ENCODE results near the gene AP3M1. TPM values are rescaled to one million over a fixed set of nuclear protein-coding genes. Genes with fewer than 3 reads are reported as not detected.
A peak's percentile ranks its signal among the peaks of the same experiment; 100 is the strongest.

AP3M1 gene
- total and polyA plus RNA-seq, 7 experiments from 2014 or later = 21.8 to 49.3 (median 31.3) TPM

GRCh38 chr10:74114041-74114448 lies 36.6 kb downstream of the AP3M1 start:
- intact Hi-C loops (cut with micrococcal nuclease) = no loop called here
- Histone ChIP-seq H3K4me1 (ENCODE audit: control insufficient read depth in 2 of 2, insufficient read depth in 2 of 2, low read length in 2 of 2) (no peaks in the 10 kb centered on the region), H3K27me3 (ENCODE audit: control insufficient read depth in 2 of 2, insufficient read depth in 2 of 2, low read length in 2 of 2) (no peaks in the 10 kb centered on the region), H3K4me3 (ENCODE audit: low read length) (no peak overlapping the region), H3K9me3 (ENCODE audit: control insufficient read depth in 2 of 3, low read length in 3 of 3) (no peaks in the 10 kb centered on the region), H3K27ac (ENCODE audit: low read depth, low read length) (no peak overlapping the region), H3K36me3 (ENCODE audit: control insufficient read depth in 2 of 3, insufficient read depth in 3 of 3, low read length in 3 of 3) (peaks cover 4 to 87% (median 10%) of the 10 kb centered on the region in 3 experiments)
- Mint-ChIP-seq H3K9me3 (no peaks in the 10 kb centered on the region), H3K4me3 (no peak overlapping the region), H3K27me3 (no peaks in the 10 kb centered on the region), H3K36me3 (peaks cover 6 to 58% (median 29%) of the 10 kb centered on the region in 5 donors), H3K27ac (peak overlapping the region in 2 of 9 donors; percentile 24 to 74), H3K4me1 (peaks cover 6 to 9% (median 8%) of the 10 kb centered on the region in 7 donors)
- ChIA-PET POLR2A (interaction anchor here (0.6 to 1.1 kb wide), 3 partner anchors 10 to 1025 kb away, joined by 3 read pairs; no protein-coding TSS in a partner anchor), CTCF (no interaction called here)
- ATAC-seq (no peak), DNase-seq (no peak)

GRCh38 chr10:74113546-74113945 lies 37.1 kb downstream of the AP3M1 start:
- CTCF ChIA-PET = interaction anchor here (0.6 kb wide), 2 partner anchors 12 to 121 kb away, joined by 3 read pairs; no protein-coding TSS in a partner anchor
- Histone ChIP-seq H3K4me3 (ENCODE audit: low read length) (no peak overlapping the region), H3K36me3 (ENCODE audit: control insufficient read depth in 2 of 3, insufficient read depth in 3 of 3, low read length in 3 of 3) (peaks cover 4 to 87% (median 10%) of the 10 kb centered on the region in 3 experiments), H3K27me3 (ENCODE audit: control insufficient read depth in 2 of 2, insufficient read depth in 2 of 2, low read length in 2 of 2) (no peaks in the 10 kb centered on the region), H3K9me3 (ENCODE audit: control insufficient read depth in 2 of 3, low read length in 3 of 3) (no peaks in the 10 kb centered on the region), H3K27ac (ENCODE audit: low read depth, low read length) (no peak overlapping the region), H3K4me1 (ENCODE audit: control insufficient read depth in 2 of 2, insufficient read depth in 2 of 2, low read length in 2 of 2) (no peaks in the 10 kb centered on the region)
- Mint-ChIP-seq H3K4me1 (peaks cover 1 to 9% (median 7%) of the 10 kb centered on the region in 7 donors), H3K4me3 (no peak overlapping the region), H3K27me3 (no peaks in the 10 kb centered on the region), H3K9me3 (no peaks in the 10 kb centered on the region), H3K36me3 (peaks cover 3 to 56% (median 29%) of the 10 kb centered on the region in 5 donors), H3K27ac (no peak overlapping the region)
- no peak for DNase-seq
- intact Hi-C loops (cut with micrococcal nuclease) = no loop called here
- POLR2A ChIA-PET = interaction anchor here (0.6 to 0.7 kb wide), 2 partner anchors 127 to 1025 kb away, joined by 3 read pairs; no protein-coding TSS in a partner anchor
- ATAC-seq = no peak

GRCh38 chr10:74111799-74112198 lies 38.8 kb downstream of the AP3M1 start:
- no peaks in the 10 kb centered on the region for H3K4me1 ChIP-seq (ENCODE audit: control insufficient read depth in 2 of 2, insufficient read depth in 2 of 2, low read length in 2 of 2)
- no peaks in the 10 kb centered on the region for H3K27me3 ChIP-seq (ENCODE audit: control insufficient read depth in 2 of 2, insufficient read depth in 2 of 2, low read length in 2 of 2)
- Mint-ChIP-seq H3K27ac (no peak overlapping the region), H3K27me3 (no peaks in the 10 kb centered on the region), H3K9me3 (no peaks in the 10 kb centered on the region), H3K4me3 (no peak overlapping the region), H3K4me1 (peaks cover 0 to 9% (median 6%) of the 10 kb centered on the region in 7 donors), H3K36me3 (peaks cover 3 to 63% (median 32%) of the 10 kb centered on the region in 5 donors)
- no peak for DNase-seq
- intact Hi-C loops (cut with micrococcal nuclease) = no loop called here
- H3K4me3 ChIP-seq (ENCODE audit: low read length) = no peak overlapping the region
- peaks cover 10 to 86% (median 11%) of the 10 kb centered on the region in 3 experiments for H3K36me3 ChIP-seq (ENCODE audit: control insufficient read depth in 2 of 3, insufficient read depth in 3 of 3, low read length in 3 of 3)
- CTCF ChIA-PET = interaction anchor here (0.6 kb wide), 1 partner anchor 114 kb away, joined by 3 read pairs; no protein-coding TSS in a partner anchor
- H3K27ac ChIP-seq (ENCODE audit: low read depth, low read length) = no peak overlapping the region
- POLR2A ChIA-PET = interaction anchor here (0.5 kb wide), 1 partner anchor 169 kb away, joined by 3 read pairs; no protein-coding TSS in a partner anchor
- no peak for ATAC-seq
- no peaks in the 10 kb centered on the region for H3K9me3 ChIP-seq (ENCODE audit: control insufficient read depth in 2 of 3, low read length in 3 of 3)

- Histone ChIP-seq H3K36me3 (ENCODE audit: control insufficient read depth in 2 of 3, insufficient read depth in 3 of 3, low read length in 3 of 3) (peaks cover 16 to 93% (median 17%) of the 10 kb centered on the region in 3 experiments), H3K4me3 (ENCODE audit: low read length) (no peak overlapping the region), H3K4me1 (ENCODE audit: control insufficient read depth in 2 of 2, insufficient read depth in 2 of 2, low read length in 2 of 2) (no peaks in the 10 kb centered on the region), H3K9me3 (ENCODE audit: control insufficient read depth in 2 of 3, low read length in 3 of 3) (no peaks in the 10 kb centered on the region), H3K27ac (ENCODE audit: low read depth, low read length) (no peak overlapping the region), H3K27me3 (ENCODE audit: control insufficient read depth in 2 of 2, insufficient read depth in 2 of 2, low read length in 2 of 2) (no peaks in the 10 kb centered on the region)
- Mint-ChIP-seq H3K4me3 (no peak overlapping the region), H3K27me3 (no peaks in the 10 kb centered on the region), H3K9me3 (no peaks in the 10 kb centered on the region), H3K27ac (peak overlapping the region in 4 of 9 donors; percentile 6 to 36 (median 30)), H3K4me1 (peaks cover 0 to 5% (median 0%) of the 10 kb centered on the region in 7 donors), H3K36me3 (peaks cover 3 to 60% (median 37%) of the 10 kb centered on the region in 5 donors)
- DNase-seq (no peak), ATAC-seq (no peak)
- intact Hi-C loops (cut with micrococcal nuclease) = no loop called here
- CTCF ChIA-PET = interaction anchor here (0.7 kb wide), 1 partner anchor 125 kb away, joined by 4 read pairs; no protein-coding TSS in a partner anchor
- POLR2A ChIA-PET = interaction anchor here (1.0 kb wide), 1 partner anchor 56 kb away, joined by 3 read pairs; no protein-coding TSS in a partner anchor
These were observed 40.5 kb downstream of the AP3M1 start for GRCh38 chr10:74110120-74110519.

GRCh38 chr10:74109452-74109851 lies 41.2 kb downstream of the AP3M1 start:
- intact Hi-C loops (cut with micrococcal nuclease) = no loop called here
- Mint-ChIP-seq H3K36me3 (peaks cover 3 to 67% (median 38%) of the 10 kb centered on the region in 5 donors), H3K27me3 (no peaks in the 10 kb centered on the region), H3K9me3 (no peaks in the 10 kb centered on the region), H3K4me1 (peaks cover 0 to 5% (median 0%) of the 10 kb centered on the region in 7 donors), H3K27ac (peak overlapping the region in 4 of 9 donors; percentile 4 to 59 (median 24)), H3K4me3 (no peak overlapping the region)
- Histone ChIP-seq H3K4me1 (ENCODE audit: control insufficient read depth in 2 of 2, insufficient read depth in 2 of 2, low read length in 2 of 2) (no peaks in the 10 kb centered on the region), H3K36me3 (ENCODE audit: control insufficient read depth in 2 of 3, insufficient read depth in 3 of 3, low read length in 3 of 3) (peaks cover 13 to 93% (median 16%) of the 10 kb centered on the region in 3 experiments), H3K9me3 (ENCODE audit: control insufficient read depth in 2 of 3, low read length in 3 of 3) (no peaks in the 10 kb centered on the region), H3K27me3 (ENCODE audit: control insufficient read depth in 2 of 2, insufficient read depth in 2 of 2, low read length in 2 of 2) (no peaks in the 10 kb centered on the region), H3K4me3 (ENCODE audit: low read length) (no peak overlapping the region), H3K27ac (ENCODE audit: low read depth, low read length) (no peak overlapping the region)
- CTCF ChIA-PET = interaction anchor here (0.6 to 0.7 kb wide), 4 partner anchors 42 to 697 kb away, joined by 3 to 7 read pairs (median 5); no protein-coding TSS in a partner anchor
- DNase-seq (no peak), ATAC-seq (no peak)
- POLR2A ChIA-PET = interaction anchor here (0.8 to 1.0 kb wide), 2 partner anchors 9 to 56 kb away, joined by 3 to 6 read pairs; no protein-coding TSS in a partner anchor

GRCh38 chr10:74107391-74107790 lies 43.2 kb downstream of the AP3M1 start:
- Histone ChIP-seq H3K4me1 (ENCODE audit: control insufficient read depth in 2 of 2, insufficient read depth in 2 of 2, low read length in 2 of 2) (no peaks in the 10 kb centered on the region), H3K4me3 (ENCODE audit: low read length) (no peak overlapping the region), H3K36me3 (ENCODE audit: control insufficient read depth in 2 of 3, insufficient read depth in 3 of 3, low read length in 3 of 3) (peaks cover 13 to 82% (median 16%) of the 10 kb centered on the region in 3 experiments), H3K27ac (ENCODE audit: low read depth, low read length) (no peak overlapping the region), H3K9me3 (ENCODE audit: control insufficient read depth in 2 of 3, low read length in 3 of 3) (no peaks in the 10 kb centered on the region), H3K27me3 (ENCODE audit: control insufficient read depth in 2 of 2, insufficient read depth in 2 of 2, low read length in 2 of 2) (no peaks in the 10 kb centered on the region)
- no peak overlapping the region for H3K4me3 Mint-ChIP-seq
- peaks cover 0 to 7% (median 0%) of the 10 kb centered on the region in 7 donors for H3K4me1 Mint-ChIP-seq
- no peaks in the 10 kb centered on the region for H3K9me3 Mint-ChIP-seq
- H3K27ac Mint-ChIP-seq = peak overlapping the region in 2 of 9 donors; percentile 20 to 75
- ChIA-PET POLR2A (no interaction called here), CTCF (interaction anchor here (0.6 to 1.2 kb wide), 3 partner anchors 106 to 1010 kb away, joined by 3 to 6 read pairs (median 4); no protein-coding TSS in a partner anchor)
- intact Hi-C loops (cut with micrococcal nuclease) = no loop called here
- DNase-seq (no peak), ATAC-seq (no peak)
- H3K36me3 Mint-ChIP-seq = peaks cover 8 to 61% (median 33%) of the 10 kb centered on the region in 5 donors
- H3K27me3 Mint-ChIP-seq = no peaks in the 10 kb centered on the region

Data from naive thymus-derived CD4-positive, alpha-beta T cell (primary cell).